AG10803 (cell line): Measurements from ENCODE around the gene NCKAP1.
"Not testable (repeated sequence)": the region's sequence is repeated elsewhere in the genome, so short reads cannot be mapped to it uniquely, and the experiment has no call there.

Experiments
- DNase-seq: peaks from one replicate; pipeline ENCODE4 v3.0.0; 2010; ENCODE audit warnings: low read depth
- H3K4me3 ChIP-seq: 2 replicates; pipeline ENCODE4 v1.5.1; 2011; ENCODE audit warnings: mild to moderate bottlenecking, low read length, control low read depth
- TF ChIP-seq, protein P1 (sequence below): conservative IDR thresholded peaks from 2 replicates; pipeline ENCODE4 v1.5.1; 2011; ENCODE audit warnings: mild to moderate bottlenecking, low read length, control low read depth, inconsistent platforms

NCKAP1 gene

GRCh38 chr2:183057333-183057985, 19.2 kb upstream of the NCKAP1 start:
- no peak overlapping the region for H3K4me3 ChIP-seq
- no peak for DNase-seq
- TF ChIP-seq, protein P1, sequence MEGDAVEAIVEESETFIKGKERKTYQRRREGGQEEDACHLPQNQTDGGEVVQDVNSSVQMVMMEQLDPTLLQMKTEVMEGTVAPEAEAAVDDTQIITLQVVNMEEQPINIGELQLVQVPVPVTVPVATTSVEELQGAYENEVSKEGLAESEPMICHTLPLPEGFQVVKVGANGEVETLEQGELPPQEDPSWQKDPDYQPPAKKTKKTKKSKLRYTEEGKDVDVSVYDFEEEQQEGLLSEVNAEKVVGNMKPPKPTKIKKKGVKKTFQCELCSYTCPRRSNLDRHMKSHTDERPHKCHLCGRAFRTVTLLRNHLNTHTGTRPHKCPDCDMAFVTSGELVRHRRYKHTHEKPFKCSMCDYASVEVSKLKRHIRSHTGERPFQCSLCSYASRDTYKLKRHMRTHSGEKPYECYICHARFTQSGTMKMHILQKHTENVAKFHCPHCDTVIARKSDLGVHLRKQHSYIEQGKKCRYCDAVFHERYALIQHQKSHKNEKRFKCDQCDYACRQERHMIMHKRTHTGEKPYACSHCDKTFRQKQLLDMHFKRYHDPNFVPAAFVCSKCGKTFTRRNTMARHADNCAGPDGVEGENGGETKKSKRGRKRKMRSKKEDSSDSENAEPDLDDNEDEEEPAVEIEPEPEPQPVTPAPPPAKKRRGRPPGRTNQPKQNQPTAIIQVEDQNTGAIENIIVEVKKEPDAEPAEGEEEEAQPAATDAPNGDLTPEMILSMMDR = no peak

DNA sequence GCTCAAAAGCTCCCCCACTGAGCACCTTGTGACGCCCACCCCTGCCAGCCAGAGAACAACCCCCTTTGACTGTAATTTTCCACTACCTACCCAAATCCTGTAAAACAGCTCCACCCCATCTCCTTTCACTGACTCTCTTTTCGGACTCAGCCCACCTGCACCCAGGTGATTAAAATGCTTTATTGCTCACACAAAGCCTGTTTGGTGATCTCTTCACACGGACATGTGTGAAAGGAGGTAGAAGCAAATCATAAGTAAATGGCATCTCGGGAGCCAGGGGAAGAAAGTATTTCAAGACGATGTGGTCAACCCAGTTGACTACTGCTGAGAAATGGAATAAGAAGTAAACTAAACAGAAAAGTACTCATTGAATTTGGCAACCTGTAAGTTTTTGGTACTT, 11.2 kb upstream of the NCKAP1 start:
- no peak for DNase-seq
- TF ChIP-seq, protein P1 = no peak
- H3K4me3 ChIP-seq = no peak overlapping the region

DNA sequence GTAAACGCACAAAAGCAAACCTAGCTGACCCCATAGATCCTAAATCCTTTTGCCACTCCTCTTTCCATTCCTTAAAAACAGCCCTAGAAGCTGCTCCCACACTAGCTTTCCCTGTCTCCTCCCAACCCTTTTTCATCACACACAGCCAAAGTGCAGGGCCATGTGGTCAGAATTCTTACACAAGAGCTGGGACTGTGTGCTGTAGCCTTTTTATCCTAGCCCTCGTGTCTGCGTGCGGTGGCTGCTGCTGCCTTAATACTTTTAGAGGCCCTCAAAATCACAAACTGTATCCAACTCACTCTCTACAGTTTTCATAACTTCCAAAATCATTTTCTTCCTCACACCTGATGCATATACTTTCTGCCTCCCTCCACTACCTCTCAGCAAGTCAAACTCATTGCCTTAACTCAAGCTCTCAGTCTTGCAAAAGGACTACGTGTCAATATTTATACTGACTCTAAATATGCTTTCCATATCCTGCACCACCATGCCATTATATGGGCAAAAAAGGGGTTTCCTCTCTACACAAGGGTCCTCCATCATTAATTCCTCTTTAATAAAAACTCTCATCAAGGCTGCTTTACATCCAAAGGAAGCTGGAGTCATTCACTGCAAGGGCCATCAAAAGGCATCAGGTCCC, 9.3 kb upstream of the NCKAP1 start:
- not testable (repeated sequence) for H3K4me3 ChIP-seq, DNase-seq

GRCh38 chr2:183043580-183043979, 5.3 kb upstream of the NCKAP1 start:
- H3K4me3 ChIP-seq, DNase-seq: not testable (repeated sequence)

DNA sequence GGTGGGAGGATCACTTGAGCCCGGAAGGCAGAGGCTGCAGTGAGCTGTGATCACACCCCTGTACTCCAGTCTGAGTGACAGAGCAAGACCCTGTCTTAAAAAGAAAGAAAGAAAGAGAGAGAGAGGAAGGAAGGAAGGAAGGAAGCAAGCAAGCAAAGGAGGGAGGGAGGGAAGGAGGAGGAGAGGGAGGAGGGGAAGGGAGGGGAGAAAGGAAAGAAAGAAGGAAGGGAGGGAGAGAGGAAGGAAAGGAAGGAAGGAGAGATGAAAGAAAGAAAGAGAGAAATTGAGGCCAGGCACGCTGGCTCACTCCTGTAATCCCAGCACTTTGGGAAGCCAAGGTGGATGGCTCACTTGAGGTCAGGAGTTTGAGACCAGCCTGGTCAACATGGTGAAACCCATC, 2.3 kb upstream of the NCKAP1 start:
- DNase-seq = no peak
- TF ChIP-seq, protein P1 = no peak
- no peak overlapping the region for H3K4me3 ChIP-seq

DNA sequence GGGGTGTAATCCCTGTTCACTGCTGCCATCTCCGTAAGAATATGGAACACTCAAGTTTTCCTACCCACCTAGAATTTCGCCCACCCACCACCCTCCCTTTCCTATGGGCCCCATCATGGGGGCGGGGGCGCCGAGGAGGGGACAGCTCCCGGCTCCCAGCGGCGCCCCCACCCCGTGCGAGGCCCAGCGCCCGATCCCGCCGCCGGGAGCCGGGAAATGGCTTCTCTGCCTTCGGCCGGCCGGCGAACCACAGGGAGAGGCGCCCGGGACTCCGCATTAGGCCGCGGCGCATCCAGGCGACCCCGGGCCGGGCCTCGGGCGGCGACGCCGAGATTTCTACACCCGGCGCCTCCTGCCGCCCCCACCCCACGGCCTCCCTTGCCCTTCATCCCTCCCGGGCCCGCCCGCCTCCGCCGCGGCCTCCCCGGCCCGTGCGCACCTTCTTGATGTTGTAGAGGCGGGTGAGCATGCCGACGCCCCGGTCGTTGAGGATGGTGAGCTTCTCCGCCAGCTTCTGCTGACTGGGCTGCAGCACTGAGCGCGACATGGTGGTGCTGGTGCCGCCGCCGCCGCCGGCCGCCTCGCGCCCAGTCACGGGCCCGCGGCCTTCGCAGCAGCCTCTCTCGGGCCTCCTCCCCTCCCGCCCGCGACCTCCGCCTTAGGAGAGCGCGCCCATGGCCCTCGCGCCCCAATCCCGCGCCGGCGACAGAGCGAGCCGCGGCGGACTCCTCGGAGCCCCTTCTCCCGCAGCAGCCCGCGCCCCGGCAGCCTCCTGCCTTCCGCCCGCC, 510 bp downstream of the NCKAP1 start:
- DNase-seq = peak; percentile 20

GRCh38 chr2:183037074-183037552, 1.1 kb downstream of the NCKAP1 start:
- peak overlapping the region; percentile 81 for H3K4me3 ChIP-seq
- peak; percentile 37 for DNase-seq
- TF ChIP-seq, protein P1 = 0 out of 2 replicates have a peak, but pooled peaks have one; percentile 15

More for the DNA sequence above, 510 bp downstream of the NCKAP1 start:
- H3K4me3 ChIP-seq = peak overlapping the region; percentile 81
- TF ChIP-seq, protein P1 = no peak; the same call in 1 of the 2 replicates
